Gastrocnemius medialis (tissue), 4 donors: ENCODE results near the gene NSFL1C.

Experiments used
- POLR2A ChIP-seq, 2 donors: fragments of 450-650 bp; IDR thresholded peaks; one replicate each; pipeline ENCODE4 v1.6.1; 2017; ENCODE audit warnings: antibody characterized with exemption in 2 of 2, mild to moderate bottlenecking in 2 of 2, moderate library complexity in 2 of 2
- TF ChIP-seq, protein P1 (sequence below), 5 experiments: fragments of 450-650 bp in 3 of 5; fragments of 200-600 bp in 2 of 5; sonication (generic) in 2 of 5; IDR thresholded peaks in 4 of 5; conservative IDR thresholded peaks in 1 of 5; 1 replicate in 4 of 5; 2 replicates in 1 of 5; pipeline ENCODE4 v1.5.1; 2016 to 2019; ENCODE audit warnings: antibody characterized with exemption in 5 of 5, mild to moderate bottlenecking in 3 of 5, moderate library complexity in 3 of 5

DNA sequence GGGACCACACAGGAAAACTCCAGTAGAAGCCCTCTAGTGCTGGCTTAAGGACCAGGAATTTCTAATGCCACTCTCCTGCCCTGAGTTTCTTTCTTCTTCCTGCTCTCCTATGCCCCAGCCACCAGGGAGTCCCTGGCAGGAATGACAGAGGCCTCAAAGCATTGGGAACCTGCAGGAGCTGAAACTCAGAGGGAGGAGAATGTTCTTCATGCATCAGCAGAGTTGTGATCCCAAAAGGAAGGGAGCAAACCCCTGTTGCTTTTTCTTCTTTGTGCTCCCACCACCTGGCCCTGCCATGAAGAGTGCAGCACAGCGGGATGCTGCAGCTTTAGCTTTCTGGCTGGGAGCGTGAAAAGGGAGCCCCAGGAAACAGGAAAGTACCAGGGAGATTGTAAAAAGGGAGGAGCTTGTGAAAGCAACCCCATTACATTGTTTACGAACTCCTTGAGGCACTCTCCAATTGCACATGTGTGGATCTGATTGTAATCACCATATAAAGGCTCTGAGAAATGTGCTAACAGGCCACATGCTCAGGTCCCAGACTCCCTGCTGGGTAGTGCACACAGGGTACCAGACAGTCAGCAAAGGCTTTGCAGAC is 39.1 kb downstream of the NSFL1C start:
- TF ChIP-seq, protein P1, sequence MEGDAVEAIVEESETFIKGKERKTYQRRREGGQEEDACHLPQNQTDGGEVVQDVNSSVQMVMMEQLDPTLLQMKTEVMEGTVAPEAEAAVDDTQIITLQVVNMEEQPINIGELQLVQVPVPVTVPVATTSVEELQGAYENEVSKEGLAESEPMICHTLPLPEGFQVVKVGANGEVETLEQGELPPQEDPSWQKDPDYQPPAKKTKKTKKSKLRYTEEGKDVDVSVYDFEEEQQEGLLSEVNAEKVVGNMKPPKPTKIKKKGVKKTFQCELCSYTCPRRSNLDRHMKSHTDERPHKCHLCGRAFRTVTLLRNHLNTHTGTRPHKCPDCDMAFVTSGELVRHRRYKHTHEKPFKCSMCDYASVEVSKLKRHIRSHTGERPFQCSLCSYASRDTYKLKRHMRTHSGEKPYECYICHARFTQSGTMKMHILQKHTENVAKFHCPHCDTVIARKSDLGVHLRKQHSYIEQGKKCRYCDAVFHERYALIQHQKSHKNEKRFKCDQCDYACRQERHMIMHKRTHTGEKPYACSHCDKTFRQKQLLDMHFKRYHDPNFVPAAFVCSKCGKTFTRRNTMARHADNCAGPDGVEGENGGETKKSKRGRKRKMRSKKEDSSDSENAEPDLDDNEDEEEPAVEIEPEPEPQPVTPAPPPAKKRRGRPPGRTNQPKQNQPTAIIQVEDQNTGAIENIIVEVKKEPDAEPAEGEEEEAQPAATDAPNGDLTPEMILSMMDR (IDR thresholded peaks at IDR 0.05 in 4 of 5, conservative IDR thresholded peaks at IDR 0.05 in 1 of 5): no peak
- TF ChIP-seq POLR2A (IDR thresholded peaks at IDR 0.05): no peak
